Cardiac atrium fibroblast (primary cell): Measurements from ENCODE around the gene RSRP1. TPM values are rescaled to one million over a fixed set of nuclear protein-coding genes. Genes with fewer than 3 reads are reported as not detected.

Experiments
- total RNA-seq: library from RNA; depleted of rRNA; stranded (reverse); fragments of >200 nt; gene quantifications from 2 replicates; pipeline ENCODE4 v1.2.3, GENCODE V29; 2015

RSRP1 gene
- 50.2 and 85.9 TPM in 2 replicates for total RNA-seq

GRCh38 chr1:25247024-25247828 lies at the start of gene RSRP1:
Gene RSRP1 (minus strand): TSS chr1:25247454. CDS start chr1:25246963, 491 bp downstream.

GRCh38 chr1:25272238-25272637 lies 25.0 kb upstream of the RSRP1 start, which contains the start of gene RHD:
Gene RHD (plus strand): TSS chr1:25272509. CDS start chr1:25272548, 39 bp downstream.

GRCh38 chr1:25232027-25232865 lies 15.0 kb downstream of the RSRP1 start, which contains the start of gene SYF2:
Gene SYF2 (minus strand): TSS chr1:25232502. CDS start chr1:25232467, 35 bp downstream.

Other genes with a start within 250 kb of the RSRP1 start
- 29.4 and 31.6 TPM in 2 replicates for gene SYF2, start 15.0 kb downstream of the RSRP1 start, total RNA-seq
- gene RHD, start 25.1 kb upstream of the RSRP1 start, total RNA-seq, result not detected in 2 replicates
- 123 and 142 TPM in 2 replicates for gene TMEM50A, start 90.9 kb upstream of the RSRP1 start, total RNA-seq
- gene RHCE, start 173.4 kb upstream of the RSRP1 start, total RNA-seq, result 0.32 and 1.1 TPM in 2 replicates
- gene MACO1, start 183.4 kb upstream of the RSRP1 start, total RNA-seq, result 12.5 and 14.8 TPM in 2 replicates